DMS 273 (cell line): ENCODE results near the gene SMIM7.

Source experiments
- DNase-seq: peaks from one replicate; lab custom pipeline; 2025; ENCODE audit not compliant: unreplicated experiment; lab: John Stamatoyannopoulos, UW

Gene SMIM7

DNA sequence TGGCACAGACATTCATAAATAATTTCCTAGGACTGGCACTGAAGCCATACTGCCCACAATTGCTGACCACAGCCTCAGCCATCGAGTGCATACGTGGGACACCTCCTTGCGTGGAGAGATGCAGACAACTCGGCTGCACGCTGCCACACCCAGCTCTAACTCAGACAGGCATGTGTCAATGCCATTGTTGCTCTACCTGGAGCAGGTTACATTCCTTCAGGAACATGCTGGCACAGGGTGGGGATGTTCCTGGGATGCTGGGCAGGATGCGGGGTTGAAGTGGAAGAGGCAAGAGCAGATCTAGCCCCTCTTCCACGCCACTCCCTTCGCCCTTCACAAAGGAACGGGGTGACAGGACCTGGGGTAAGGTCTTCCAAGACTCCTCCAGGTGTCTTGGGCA lies 63.5 kb downstream of the SMIM7 start:
- no peak for DNase-seq
